ENCODE results near the gene CD300C. TPM values are rescaled to one million over a fixed set of nuclear protein-coding genes. Genes with fewer than 3 reads are reported as not detected.

The CD300C gene
- total and polyA plus RNA-seq, 10 of the 15 experiments (the other 5 are each of a cell fraction or from before 2014, with no cell fraction given): 0.12 to 0.38 (median 0.23) TPM; not detected in 3

DNA sequence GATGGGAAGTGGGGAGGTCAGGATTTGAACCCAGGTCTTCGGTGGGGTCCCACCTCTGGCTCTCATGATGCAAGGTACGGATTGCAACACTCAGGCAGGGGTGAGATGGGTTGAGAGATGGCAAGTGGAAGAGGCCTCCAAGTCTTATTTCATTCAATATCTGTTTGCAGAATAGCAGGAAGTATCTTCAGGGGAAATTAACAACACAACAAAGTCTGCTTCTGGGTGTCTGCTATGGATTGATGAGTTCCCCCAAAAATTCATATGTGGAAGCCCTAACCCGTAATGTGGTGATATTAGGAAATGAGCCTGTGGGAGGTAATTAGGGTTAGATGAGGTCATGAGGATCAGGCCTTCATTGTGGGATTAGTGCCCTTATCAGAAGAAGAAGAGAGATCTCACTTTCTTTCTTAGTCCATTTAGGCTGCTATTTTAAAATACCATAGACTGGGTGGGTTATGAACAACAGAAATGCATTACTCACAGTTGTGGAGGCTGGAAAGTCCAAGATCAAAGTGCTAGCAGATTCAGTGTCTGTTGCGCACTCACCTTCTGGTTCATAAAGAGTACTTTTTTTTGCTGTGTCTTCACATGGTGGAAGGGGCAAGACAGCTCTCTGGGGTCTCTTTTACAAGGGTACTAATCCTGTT is 25.8 kb upstream of the CD300C start:
- 0% methylated on average over 4 of the region's 4 CpGs for WGBS (ENCODE audit: insufficient coverage, insufficient replicate concordance, low lambda C conversion rate, missing lambda C conversion rate)
- Histone ChIP-seq H3K4me3 (no peak overlapping the region), H3K4me1 (ENCODE audit: control insufficient read depth, insufficient read depth, low read length) (no peaks in the 10 kb centered on the region), H4K20me1 (ENCODE audit: control insufficient read depth, insufficient read depth) (no peaks in the 10 kb centered on the region), H3K36me3 (ENCODE audit: control insufficient read depth in 2 of 2, insufficient read depth in 2 of 2, low read length in 1 of 2) (no peaks in the 10 kb centered on the region), H3K4me2 (ENCODE audit: control insufficient read depth, insufficient read depth) (no peak overlapping the region), H2AFZ (ENCODE audit: control insufficient read depth, low read depth, low read length) (no peak overlapping the region), H3K79me2 (ENCODE audit: control insufficient read depth, insufficient read depth, low read length) (no peaks in the 10 kb centered on the region), H3K27ac (ENCODE audit: control insufficient read depth, insufficient read depth) (no peak overlapping the region), H3K27me3 (replicated peaks in 1 of 2; ENCODE audit: control insufficient read depth in 2 of 2, insufficient read depth in 2 of 2, low read length in 1 of 2) (peaks cover 0 to 3% of the 10 kb centered on the region in 2 experiments; a peak in 1 of 4 replicates), H3K9me3 (replicated peaks; ENCODE audit: control insufficient read depth, insufficient read depth, low read length) (no peaks in the 10 kb centered on the region), H3K9ac (ENCODE audit: control insufficient read depth, insufficient read depth, low read length) (no peak overlapping the region)
- CTCF ChIA-PET: no interaction called here
- no peak for TF ChIP-seq BRCA1 (IDR thresholded peaks at IDR 0.05; ENCODE audit: low read depth, low read length)
- TF ChIP-seq, protein P1, sequence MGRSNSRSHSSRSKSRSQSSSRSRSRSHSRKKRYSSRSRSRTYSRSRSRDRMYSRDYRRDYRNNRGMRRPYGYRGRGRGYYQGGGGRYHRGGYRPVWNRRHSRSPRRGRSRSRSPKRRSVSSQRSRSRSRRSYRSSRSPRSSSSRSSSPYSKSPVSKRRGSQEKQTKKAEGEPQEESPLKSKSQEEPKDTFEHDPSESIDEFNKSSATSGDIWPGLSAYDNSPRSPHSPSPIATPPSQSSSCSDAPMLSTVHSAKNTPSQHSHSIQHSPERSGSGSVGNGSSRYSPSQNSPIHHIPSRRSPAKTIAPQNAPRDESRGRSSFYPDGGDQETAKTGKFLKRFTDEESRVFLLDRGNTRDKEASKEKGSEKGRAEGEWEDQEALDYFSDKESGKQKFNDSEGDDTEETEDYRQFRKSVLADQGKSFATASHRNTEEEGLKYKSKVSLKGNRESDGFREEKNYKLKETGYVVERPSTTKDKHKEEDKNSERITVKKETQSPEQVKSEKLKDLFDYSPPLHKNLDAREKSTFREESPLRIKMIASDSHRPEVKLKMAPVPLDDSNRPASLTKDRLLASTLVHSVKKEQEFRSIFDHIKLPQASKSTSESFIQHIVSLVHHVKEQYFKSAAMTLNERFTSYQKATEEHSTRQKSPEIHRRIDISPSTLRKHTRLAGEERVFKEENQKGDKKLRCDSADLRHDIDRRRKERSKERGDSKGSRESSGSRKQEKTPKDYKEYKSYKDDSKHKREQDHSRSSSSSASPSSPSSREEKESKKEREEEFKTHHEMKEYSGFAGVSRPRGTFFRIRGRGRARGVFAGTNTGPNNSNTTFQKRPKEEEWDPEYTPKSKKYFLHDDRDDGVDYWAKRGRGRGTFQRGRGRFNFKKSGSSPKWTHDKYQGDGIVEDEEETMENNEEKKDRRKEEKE (IDR thresholded peaks at IDR 0.05): no peak
- no peak for TF ChIP-seq TBL1XR1 (IDR thresholded peaks at IDR 0.05; ENCODE audit: low read depth, low read length)
- no peak for TF ChIP-seq NFXL1 (IDR thresholded peaks at IDR 0.05; ENCODE audit: borderline replicate concordance)
- TF ChIP-seq ZBTB11 (CRISPR knock-in tag; IDR thresholded peaks at IDR 0.05): no peak
- TF ChIP-seq RB1 (IDR thresholded peaks at IDR 0.05; ENCODE audit: borderline replicate concordance): no peak
- TF ChIP-seq, protein P2, sequence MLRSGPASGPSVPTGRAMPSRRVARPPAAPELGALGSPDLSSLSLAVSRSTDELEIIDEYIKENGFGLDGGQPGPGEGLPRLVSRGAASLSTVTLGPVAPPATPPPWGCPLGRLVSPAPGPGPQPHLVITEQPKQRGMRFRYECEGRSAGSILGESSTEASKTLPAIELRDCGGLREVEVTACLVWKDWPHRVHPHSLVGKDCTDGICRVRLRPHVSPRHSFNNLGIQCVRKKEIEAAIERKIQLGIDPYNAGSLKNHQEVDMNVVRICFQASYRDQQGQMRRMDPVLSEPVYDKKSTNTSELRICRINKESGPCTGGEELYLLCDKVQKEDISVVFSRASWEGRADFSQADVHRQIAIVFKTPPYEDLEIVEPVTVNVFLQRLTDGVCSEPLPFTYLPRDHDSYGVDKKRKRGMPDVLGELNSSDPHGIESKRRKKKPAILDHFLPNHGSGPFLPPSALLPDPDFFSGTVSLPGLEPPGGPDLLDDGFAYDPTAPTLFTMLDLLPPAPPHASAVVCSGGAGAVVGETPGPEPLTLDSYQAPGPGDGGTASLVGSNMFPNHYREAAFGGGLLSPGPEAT (IDR thresholded peaks at IDR 0.05; ENCODE audit: low read depth): no peak
- no peak for TF ChIP-seq ZNF24 (IDR thresholded peaks at IDR 0.05)
- TF ChIP-seq LARP7 (IDR thresholded peaks at IDR 0.05): no peak
- no peak for TF ChIP-seq JUND (IDR thresholded peaks at IDR 0.05; ENCODE audit: low read depth, low read length)
- no peak for TF ChIP-seq ZNF207 (IDR thresholded peaks at IDR 0.05; ENCODE audit: borderline replicate concordance)
- POLR2A ChIA-PET: no interaction called here
- in situ Hi-C loops (cut with MboI) (loop anchor here (10.0 kb wide), 1 partner anchor 57 kb away; no protein-coding TSS in a partner anchor), intact Hi-C loops (cut with micrococcal nuclease; ENCODE audit: unreplicated experiment) (no loop called here)
- BruUV-seq (replicated peaks): no TSS peak
- ATAC-seq: no peak
- no peak for DNase-seq (ENCODE audit: low read depth, low spot score)
- RAD21 ChIA-PET (ENCODE audit: unreplicated experiment): no interaction called here
- FAIRE-seq: no peak
- SMC1A ChIA-PET (ENCODE audit: uncharacterized antibody, unreplicated experiment): interaction anchor here (1.2 kb wide), 1 partner anchor 73 kb away, joined by 3 read pairs; no protein-coding TSS in a partner anchor

Data from GM12878 (cell line).